ENCODE data around the gene SLC4A7.
"Not testable (repeated sequence)": the region's sequence is repeated elsewhere in the genome, so short reads cannot be mapped to it uniquely, and the experiment has no call there.

SLC4A7 gene

DNA sequence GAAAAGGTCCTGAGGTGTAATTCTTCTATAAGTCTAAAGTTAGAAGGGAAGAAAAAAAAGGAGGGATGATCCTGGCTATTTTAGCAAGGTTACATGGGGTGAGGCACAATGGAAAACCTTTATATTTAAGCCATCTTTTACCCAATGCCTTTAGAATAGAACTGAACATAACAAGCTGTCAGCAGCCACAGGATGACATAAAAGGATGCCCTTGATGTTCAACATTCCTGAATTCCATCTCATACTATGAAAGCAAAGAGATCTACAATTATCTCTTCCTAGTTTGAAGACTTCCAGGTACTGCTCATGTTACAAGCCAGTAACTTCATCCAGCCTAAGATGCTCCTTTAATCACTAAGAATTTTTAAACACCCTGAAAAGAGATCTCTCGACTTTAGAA lies 141.9 kb downstream of the SLC4A7 start:
- TF ChIP-seq, protein P1, sequence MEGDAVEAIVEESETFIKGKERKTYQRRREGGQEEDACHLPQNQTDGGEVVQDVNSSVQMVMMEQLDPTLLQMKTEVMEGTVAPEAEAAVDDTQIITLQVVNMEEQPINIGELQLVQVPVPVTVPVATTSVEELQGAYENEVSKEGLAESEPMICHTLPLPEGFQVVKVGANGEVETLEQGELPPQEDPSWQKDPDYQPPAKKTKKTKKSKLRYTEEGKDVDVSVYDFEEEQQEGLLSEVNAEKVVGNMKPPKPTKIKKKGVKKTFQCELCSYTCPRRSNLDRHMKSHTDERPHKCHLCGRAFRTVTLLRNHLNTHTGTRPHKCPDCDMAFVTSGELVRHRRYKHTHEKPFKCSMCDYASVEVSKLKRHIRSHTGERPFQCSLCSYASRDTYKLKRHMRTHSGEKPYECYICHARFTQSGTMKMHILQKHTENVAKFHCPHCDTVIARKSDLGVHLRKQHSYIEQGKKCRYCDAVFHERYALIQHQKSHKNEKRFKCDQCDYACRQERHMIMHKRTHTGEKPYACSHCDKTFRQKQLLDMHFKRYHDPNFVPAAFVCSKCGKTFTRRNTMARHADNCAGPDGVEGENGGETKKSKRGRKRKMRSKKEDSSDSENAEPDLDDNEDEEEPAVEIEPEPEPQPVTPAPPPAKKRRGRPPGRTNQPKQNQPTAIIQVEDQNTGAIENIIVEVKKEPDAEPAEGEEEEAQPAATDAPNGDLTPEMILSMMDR (IDR thresholded peaks at IDR 0.05; ENCODE audit: low read depth, low read length, missing control alignments): no peak

DNA sequence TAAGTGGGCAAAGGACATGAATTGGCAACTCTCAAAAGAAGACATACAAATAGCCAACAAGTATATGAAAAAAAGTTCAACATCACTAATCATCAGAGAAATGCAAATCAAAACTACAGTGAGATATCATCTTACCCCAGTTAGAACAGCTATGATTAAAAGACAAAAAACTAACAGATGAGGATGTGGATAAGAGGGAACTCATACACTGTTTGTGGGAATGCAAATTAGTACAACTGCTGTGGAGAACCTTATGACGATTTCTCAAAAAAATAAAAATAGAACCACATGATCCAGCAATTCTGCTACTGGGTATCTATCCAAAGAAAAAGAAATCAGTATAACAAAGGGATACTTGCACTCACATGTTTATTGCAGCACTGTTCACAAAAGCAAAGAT lies 143.7 kb downstream of the SLC4A7 start:
- no peak for DNase-seq (ENCODE audit: low read depth)
- TF ChIP-seq, protein P1 (IDR thresholded peaks at IDR 0.05; ENCODE audit: low read depth, low read length, missing control alignments): no peak
- no peak overlapping the region for H3K4me3 ChIP-seq (ENCODE audit: low read depth, low read length)

More for the DNA sequence above, 141.9 kb downstream of the SLC4A7 start:
- DNase-seq (ENCODE audit: low read depth): no peak
- no peak overlapping the region for H3K4me3 ChIP-seq (ENCODE audit: low read depth, low read length)

DNA sequence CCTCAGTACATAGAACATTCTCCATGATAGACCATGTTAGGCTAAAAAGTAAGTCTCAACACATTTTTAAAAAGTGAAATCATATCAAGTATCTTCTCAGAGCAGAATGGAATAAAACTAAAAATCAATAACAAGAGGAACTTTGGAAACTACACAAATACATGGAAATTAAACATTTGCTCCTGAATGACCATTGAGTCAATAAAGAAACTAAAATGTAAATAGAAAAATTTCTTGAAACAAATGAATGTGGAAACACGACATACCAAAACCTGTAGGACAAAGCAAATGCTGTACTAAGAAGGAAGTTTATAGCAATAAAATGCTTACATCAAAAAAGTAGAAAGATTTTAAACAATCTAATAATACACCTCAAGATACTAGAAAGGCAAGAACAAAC lies 148.6 kb downstream of the SLC4A7 start:
- no peak for DNase-seq (ENCODE audit: low read depth)
- TF ChIP-seq, protein P1 (IDR thresholded peaks at IDR 0.05; ENCODE audit: low read depth, low read length, missing control alignments): no peak
- no peak overlapping the region for H3K4me3 ChIP-seq (ENCODE audit: low read depth, low read length)

DNA sequence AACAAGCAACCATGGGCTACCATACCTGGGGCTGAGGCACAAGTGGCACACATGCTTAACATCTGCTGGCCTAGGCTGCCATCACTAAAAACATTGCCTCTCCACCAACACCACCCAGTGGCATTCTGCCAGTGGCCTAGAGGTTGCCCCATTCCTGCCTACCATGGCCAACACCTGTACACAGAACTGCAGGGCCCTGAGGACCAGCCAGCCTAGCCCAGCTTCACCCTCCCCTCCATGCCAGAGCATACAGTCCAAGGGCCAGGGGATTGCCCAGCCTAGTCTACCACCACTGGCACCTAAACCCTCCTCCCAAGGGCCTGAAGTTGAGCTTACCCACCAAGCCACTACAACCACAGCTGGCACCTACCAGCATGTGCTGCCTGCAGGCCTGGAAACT lies 150.3 kb downstream of the SLC4A7 start:
- no peak for DNase-seq (ENCODE audit: low read depth)
- H3K4me3 ChIP-seq (ENCODE audit: low read depth, low read length): no peak overlapping the region
- TF ChIP-seq, protein P1 (IDR thresholded peaks at IDR 0.05; ENCODE audit: low read depth, low read length, missing control alignments): no peak

DNA sequence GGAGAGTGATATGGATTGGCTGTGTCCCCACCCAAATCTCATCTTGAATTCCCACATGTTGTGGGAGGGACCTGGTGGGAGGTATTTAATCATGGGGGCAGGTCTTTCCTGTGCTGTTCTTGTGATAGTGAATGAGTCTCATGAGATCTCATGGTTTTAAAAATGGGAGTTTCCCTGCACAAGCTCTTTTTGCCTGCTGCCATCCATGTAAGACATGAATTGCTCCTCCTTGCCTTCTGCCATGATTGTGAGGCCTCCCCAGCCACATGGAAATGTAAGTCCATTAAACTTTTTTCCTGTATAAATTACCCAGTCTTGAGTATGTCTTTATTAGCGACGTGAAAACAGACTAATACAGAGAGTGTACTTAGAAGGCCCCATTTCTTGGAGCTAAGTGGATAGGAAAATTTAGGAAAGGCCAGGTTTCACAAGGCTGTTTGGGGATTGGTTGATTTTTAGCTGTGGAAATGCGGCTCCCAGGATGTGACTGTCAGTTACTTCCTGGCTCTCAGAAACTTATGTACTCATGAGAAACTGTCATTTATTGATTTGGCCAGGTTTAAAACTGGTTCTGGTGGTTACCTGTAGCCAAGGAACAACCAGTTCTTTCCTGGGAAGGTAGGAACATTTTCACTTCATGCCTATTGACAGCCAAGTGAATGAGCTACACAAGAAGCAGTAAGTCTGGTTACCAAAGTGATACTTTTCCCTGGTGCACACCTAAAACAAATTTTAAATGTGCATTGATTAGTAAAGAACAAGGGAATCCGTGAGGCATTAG lies 155.0 kb downstream of the SLC4A7 start:
- not testable (repeated sequence) for H3K4me3 ChIP-seq (ENCODE audit: low read depth, low read length); DNase-seq (ENCODE audit: low read depth)

DNA sequence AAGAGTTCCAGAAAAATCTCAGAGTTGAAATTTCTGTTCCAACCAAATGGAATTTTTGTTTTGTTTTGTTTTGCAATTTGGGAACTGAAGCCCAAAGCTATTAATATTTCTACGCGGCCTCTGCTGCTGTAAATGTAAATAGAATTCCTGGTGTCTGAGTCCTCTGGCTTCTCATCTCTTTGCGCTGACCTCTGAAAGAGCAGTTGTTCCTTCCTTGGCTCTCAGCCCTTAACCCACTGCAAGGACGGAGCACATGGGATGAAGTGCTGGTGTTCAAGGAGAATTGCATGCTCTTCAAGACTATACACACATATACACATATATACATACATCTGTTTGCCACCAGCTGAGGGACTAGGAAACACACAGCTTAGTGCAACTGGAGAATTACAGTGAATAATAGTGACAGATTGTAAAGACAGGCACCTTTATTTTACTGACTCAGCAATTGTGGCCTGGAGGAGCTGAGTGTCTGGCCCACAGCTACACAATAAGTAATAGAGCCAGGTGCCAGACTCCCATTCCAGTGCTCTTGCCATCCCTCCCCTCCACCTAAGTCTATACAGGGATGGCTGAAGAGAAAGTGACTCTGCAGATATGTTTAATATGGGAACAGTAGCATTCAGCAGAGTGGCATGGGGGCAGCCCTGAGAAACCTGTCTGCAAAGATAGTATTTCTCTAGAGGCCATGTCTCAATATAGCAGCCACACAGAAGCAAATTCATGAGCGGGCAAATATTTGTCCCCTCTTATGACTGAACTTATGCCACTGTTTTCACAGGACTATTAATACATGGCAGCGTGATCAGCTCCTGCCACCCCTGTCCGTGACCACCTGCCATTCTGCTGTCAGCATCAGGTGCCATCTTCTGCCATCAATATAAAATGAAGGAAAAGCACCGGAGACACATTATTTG lies 157.3 kb downstream of the SLC4A7 start:
- no peak overlapping the region for H3K4me3 ChIP-seq (ENCODE audit: low read depth, low read length)
- TF ChIP-seq, protein P1 (IDR thresholded peaks at IDR 0.05; ENCODE audit: low read depth, low read length, missing control alignments): no peak
- DNase-seq (ENCODE audit: low read depth): no peak

DNA sequence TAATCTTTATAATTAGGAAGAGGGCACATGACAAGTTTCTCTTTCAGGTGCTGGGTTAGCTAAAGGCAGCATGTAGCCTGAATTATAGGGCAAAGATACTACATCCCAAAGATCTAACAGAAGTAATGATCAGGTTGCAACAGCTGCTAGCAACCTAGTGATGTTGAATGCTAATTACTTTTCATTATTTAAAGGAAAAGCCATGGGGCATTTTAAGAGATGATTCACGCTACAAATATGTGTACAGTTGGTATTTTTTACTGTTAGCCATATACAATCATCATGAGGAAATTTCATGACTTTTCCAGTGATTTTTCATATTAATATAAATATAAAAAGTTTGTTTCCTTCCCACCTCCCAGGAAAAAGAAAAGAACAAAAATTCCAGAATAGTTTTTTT lies 158.0 kb downstream of the SLC4A7 start:
- no peak for DNase-seq (ENCODE audit: low read depth)
- TF ChIP-seq, protein P1 (IDR thresholded peaks at IDR 0.05; ENCODE audit: low read depth, low read length, missing control alignments): no peak
- no peak overlapping the region for H3K4me3 ChIP-seq (ENCODE audit: low read depth, low read length)
